GM10266 (cell line): Measurements from ENCODE around the gene LTB4R2.

ENCODE experiments used
- DNase-seq: peaks from one replicate; pipeline ENCODE4 v3.0.0; 2012; ENCODE audit errors: extremely low spot score
- TF ChIP-seq, protein P1 (sequence below): IDR thresholded peaks from 2 replicates; pipeline ENCODE4 v1.5.1; 2012; ENCODE audit warnings: mild to moderate bottlenecking, low read depth; ENCODE audit not compliant: control insufficient read depth, insufficient read depth; ENCODE audit errors: missing control alignments

Gene LTB4R2

DNA sequence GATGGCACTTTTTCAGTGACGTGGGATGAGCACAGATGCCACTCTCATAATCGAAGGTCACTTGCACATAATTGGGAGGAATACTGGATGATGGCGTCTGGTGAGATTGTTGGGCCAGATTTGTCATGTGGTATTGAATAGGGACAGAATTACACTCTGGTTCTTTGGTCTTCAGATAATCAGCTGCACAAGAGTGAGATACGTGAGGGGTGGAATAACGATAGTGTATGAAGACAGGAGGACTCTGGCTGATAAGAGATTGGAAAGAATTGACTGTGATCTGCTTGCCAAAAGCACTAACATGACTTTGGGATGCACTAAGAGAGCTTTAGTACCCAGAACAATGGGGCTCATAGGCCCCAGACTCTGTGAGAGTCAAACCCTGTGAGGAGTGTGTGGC is 31.5 kb upstream of the LTB4R2 start:
- no peak for DNase-seq
- TF ChIP-seq, protein P1, sequence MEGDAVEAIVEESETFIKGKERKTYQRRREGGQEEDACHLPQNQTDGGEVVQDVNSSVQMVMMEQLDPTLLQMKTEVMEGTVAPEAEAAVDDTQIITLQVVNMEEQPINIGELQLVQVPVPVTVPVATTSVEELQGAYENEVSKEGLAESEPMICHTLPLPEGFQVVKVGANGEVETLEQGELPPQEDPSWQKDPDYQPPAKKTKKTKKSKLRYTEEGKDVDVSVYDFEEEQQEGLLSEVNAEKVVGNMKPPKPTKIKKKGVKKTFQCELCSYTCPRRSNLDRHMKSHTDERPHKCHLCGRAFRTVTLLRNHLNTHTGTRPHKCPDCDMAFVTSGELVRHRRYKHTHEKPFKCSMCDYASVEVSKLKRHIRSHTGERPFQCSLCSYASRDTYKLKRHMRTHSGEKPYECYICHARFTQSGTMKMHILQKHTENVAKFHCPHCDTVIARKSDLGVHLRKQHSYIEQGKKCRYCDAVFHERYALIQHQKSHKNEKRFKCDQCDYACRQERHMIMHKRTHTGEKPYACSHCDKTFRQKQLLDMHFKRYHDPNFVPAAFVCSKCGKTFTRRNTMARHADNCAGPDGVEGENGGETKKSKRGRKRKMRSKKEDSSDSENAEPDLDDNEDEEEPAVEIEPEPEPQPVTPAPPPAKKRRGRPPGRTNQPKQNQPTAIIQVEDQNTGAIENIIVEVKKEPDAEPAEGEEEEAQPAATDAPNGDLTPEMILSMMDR, result no peak

DNA sequence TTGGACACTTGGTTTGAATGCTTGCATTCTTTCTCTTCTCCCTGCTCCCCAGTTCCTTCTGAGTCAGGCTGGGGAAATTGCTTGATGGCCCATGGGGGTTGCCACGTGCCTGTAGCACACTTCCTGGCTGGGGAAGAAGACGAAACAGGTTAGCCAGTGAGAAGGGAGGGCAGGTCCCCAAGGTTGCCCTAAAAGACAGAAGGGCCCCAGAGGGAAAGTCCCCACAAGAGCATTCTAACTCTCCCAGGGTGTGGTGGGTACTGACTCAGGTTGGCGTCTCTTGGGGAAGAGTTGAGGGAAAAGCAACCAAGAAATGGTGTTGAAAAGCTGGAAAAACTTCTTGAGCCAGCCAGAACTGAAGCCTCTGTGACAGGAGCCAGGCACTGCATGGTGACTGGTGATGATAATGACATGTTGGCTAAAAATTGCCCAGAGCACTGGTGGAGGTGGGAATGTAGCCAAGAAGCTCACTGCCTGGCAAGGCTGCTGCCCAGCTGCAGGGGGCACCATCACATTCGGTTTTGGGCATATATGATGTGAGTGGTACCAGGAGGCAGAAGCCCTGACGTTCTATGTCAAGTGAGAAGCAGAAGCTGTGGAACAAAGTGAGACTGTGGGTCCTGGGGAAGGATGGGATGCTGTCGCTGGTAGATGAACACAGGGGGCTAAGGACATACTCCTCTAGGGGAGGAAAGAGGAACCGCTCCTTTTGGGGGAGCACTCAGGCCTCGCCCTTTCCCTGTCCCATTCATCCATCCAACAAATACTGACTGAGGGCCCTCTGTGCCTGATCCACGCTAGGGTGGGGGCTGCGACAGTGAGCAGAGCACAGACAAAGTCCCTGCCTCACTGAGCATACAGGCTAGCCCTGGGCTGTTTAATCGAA is 30.4 kb upstream of the LTB4R2 start:
- TF ChIP-seq, protein P1, result peak; percentile 30

DNA sequence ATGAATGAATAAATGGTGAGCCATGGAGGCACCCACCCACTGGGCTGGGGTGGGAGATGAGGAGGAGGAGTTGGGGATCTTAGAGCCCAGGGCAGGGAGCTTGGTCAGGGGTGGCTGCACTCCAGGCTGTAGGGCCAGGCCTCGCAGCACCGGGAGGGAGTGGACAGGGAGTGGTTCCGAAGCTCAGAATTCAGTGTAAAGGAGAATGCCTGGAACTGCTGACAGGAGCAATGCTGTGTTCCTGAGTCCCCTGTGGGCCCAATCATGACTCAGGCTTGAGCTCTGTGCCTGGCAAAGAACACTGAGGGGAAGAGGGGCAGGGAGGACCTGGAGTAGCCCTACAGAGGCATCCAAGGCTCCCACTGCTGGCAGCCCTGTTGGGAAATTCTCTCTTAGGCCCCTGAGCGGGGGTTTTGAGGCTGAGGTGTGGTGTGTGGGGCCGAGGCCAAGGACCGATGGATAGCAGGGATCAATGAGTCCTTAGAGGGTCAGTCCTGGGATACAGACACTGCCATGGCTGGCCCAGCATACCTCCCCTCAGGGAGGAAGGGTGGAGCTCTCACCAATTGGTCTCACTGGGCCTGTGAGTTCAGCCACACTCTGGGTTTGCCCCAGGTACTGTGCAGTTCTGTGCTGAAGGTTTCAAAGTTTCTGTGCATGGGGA is 29.0 kb upstream of the LTB4R2 start:
- TF ChIP-seq, protein P1, result no peak

More for the DNA sequence above, 30.4 kb upstream of the LTB4R2 start:
- no peak for DNase-seq

DNA sequence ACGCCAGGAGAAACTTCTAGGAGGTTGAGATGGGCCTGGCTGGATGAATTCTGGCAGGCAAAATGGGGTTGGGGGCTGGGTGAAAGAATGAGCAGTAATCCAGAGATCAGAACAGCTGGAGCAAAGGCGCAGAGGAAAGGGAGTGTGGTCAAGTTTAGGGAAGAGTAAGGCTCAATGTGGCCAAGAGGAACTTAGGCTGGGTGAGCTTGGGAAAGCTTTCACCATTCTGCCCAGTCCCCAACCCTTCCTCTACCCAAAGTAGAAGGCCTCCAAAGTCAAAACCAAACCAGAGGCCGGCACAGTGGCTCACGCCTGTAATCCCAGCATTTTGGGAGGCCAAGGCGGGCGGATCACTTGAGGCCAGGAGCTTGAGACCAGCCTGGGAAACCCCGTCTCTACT is 28.3 kb upstream of the LTB4R2 start:
- TF ChIP-seq, protein P1, result no peak
- no peak for DNase-seq

More for the DNA sequence above, 29.0 kb upstream of the LTB4R2 start:
- DNase-seq, result no peak

DNA sequence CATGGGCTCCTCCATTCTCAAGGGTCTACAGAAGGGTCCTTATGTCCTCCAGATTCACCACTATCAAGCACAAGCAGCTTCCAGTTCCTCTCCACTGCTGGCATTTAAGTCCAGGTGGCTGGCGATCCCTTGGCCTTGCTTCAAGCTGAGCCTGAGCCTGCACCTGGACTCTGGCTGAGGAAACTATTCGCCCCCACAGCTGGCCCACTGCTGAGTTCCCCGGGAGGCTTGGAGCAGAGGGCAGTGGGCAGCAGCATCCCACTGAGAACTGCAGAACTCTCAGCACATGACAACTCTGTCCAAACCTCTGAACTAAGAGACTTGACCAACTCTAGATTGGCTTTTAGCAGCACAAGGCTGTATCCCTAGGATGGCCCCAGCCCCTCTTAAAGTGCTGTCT is 27.2 kb upstream of the LTB4R2 start:
- no peak for DNase-seq

DNA sequence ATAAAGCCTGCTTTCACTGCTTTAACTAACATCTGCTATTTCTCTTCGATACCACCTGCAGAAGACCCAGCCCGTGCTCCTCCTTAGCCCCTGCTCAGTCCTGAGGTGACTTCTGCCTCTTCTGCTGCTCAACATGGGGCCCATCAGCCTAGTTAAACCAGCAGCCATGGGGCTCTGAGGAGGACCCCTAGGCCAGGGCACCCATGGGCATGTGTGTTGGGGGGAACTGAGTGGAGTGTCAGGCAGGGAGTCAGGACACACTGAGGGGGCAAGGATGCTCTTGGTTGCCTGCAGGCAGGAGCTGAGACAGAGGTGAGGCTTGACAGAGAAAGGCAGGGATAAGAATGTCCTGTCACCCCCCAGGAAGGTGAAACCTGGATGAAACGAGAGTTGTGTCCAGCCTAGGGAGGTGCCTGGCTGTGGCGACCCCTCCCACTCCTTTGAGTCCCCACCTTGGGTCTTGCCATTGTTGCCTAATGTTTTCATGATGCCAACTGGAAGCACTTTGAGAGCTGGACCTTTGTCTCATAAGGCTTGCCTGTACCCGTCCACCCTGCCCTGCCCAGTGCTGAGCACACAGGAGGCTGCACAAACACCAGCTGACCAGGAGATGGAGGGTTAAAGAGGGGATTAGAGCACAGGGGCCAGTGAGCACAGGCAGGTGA is 26.0 kb upstream of the LTB4R2 start:
- TF ChIP-seq, protein P1, result no peak

More for the DNA sequence above, 27.2 kb upstream of the LTB4R2 start:
- TF ChIP-seq, protein P1, result no peak

DNA sequence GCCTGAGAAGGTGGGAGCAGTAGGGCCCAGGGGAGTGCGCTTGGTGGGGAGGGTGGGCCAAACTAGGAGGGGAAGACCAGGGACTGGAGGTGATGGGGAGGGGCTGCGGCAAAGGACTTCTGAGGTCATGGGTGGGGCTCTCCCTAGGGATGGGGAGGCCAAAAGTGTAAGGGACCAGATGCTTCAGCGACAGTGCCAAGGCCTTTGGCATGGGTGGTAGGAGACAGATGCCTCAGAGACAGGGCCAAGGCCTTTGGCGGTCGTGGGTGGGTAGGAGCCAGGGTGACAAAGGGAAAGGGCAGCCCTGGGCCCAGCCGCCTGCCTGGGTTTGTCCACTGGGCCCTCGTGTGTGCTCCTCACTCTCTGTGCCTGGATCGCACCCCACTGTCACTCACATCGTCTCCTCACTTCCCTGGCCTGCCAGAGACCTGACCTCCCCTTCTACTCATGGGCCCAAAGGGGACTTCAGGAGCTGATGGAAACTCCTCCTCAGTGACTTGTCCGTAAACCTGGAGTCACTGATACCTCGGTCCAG is 25.4 kb upstream of the LTB4R2 start:
- no peak for DNase-seq
- TF ChIP-seq, protein P1, result no peak

More for the DNA sequence above, 26.0 kb upstream of the LTB4R2 start:
- no peak for DNase-seq
